ENCODE results near the gene SH3GLB2. TPM values are rescaled to one million over a fixed set of nuclear protein-coding genes. Genes with fewer than 3 reads are reported as not detected.

The SH3GLB2 gene
- total RNA-seq, 4 donors from 2014 or later = 33.6 to 55.1 (median 44.1) TPM

GRCh38 chr9:129032541-129033159, 4.5 kb upstream of the SH3GLB2 start:
- Histone ChIP-seq H3K27me3 (no peaks in the 10 kb centered on the region), H3K9me3 (no peaks in the 10 kb centered on the region), H3K27ac (no peak overlapping the region), H3K4me3 (no peak overlapping the region), H3K4me1 (peaks cover 10 to 14% of the 10 kb centered on the region in 2 donors), H3K36me3 (no peaks in the 10 kb centered on the region)
- no peak for TF ChIP-seq POLR2A (IDR thresholded peaks at IDR 0.05)
- TF ChIP-seq, protein P1, sequence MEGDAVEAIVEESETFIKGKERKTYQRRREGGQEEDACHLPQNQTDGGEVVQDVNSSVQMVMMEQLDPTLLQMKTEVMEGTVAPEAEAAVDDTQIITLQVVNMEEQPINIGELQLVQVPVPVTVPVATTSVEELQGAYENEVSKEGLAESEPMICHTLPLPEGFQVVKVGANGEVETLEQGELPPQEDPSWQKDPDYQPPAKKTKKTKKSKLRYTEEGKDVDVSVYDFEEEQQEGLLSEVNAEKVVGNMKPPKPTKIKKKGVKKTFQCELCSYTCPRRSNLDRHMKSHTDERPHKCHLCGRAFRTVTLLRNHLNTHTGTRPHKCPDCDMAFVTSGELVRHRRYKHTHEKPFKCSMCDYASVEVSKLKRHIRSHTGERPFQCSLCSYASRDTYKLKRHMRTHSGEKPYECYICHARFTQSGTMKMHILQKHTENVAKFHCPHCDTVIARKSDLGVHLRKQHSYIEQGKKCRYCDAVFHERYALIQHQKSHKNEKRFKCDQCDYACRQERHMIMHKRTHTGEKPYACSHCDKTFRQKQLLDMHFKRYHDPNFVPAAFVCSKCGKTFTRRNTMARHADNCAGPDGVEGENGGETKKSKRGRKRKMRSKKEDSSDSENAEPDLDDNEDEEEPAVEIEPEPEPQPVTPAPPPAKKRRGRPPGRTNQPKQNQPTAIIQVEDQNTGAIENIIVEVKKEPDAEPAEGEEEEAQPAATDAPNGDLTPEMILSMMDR (IDR thresholded peaks at IDR 0.05 in 4 of 5, conservative IDR thresholded peaks at IDR 0.05 in 1 of 5) = no peak
- in situ Hi-C loops (cut with MboI; ENCODE audit: low sequenced_read_pairs in 4 of 4) (no loop called here), intact Hi-C loops (cut with DNase I; ENCODE audit: low total_unique reads) (no loop called here)
- DNase-seq (no peak), ATAC-seq (no peak)

- peaks cover 15 to 20% of the 10 kb centered on the region in 2 donors for H3K4me1 ChIP-seq
- H3K9me3 ChIP-seq = no peaks in the 10 kb centered on the region
- in situ Hi-C loops (cut with MboI; ENCODE audit: low sequenced_read_pairs in 4 of 4) = no loop called here
- ATAC-seq (no peak), DNase-seq (no peak)
- TF ChIP-seq POLR2A (IDR thresholded peaks at IDR 0.05) = no peak
- TF ChIP-seq, protein P1 (IDR thresholded peaks at IDR 0.05 in 4 of 5, conservative IDR thresholded peaks at IDR 0.05 in 1 of 5) = no peak
- H3K4me3 ChIP-seq = no peak overlapping the region
- H3K27ac ChIP-seq = no peak overlapping the region
- intact Hi-C loops (cut with DNase I; ENCODE audit: low total_unique reads) = no loop called here
- H3K36me3 ChIP-seq = no peaks in the 10 kb centered on the region
- H3K27me3 ChIP-seq = no peaks in the 10 kb centered on the region
Observed at GRCh38 chr9:129031514-129031913, 3.4 kb upstream of the SH3GLB2 start.

DNA sequence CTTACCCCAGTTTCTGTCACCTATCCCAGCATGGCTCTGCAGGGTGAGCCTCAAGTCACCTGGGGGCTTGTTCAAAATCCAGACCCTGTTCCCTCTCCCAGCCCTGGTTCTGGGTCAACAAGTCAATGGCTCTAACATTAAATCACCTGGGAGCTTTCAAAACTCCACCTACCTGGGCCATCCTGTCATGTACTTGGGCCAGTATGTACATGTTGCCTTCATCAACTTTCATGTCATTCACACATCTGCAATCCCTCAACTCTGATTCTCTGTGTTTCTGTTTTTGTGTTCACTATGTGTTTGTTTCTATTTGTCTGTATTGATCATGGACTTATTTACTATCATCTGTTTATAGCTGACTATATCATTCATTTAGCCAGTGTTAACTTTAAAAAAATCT, 2.1 kb upstream of the SH3GLB2 start:
- ATAC-seq (no peak), DNase-seq (no peak)
- in situ Hi-C loops (cut with MboI; ENCODE audit: low sequenced_read_pairs in 4 of 4) = no loop called here
- Histone ChIP-seq H3K27ac (no peak overlapping the region), H3K36me3 (no peaks in the 10 kb centered on the region), H3K4me3 (no peak overlapping the region), H3K27me3 (no peaks in the 10 kb centered on the region), H3K9me3 (no peaks in the 10 kb centered on the region), H3K4me1 (peaks cover 16 to 19% of the 10 kb centered on the region in 2 donors)
- TF ChIP-seq, protein P1 (IDR thresholded peaks at IDR 0.05 in 4 of 5, conservative IDR thresholded peaks at IDR 0.05 in 1 of 5) = no peak
- TF ChIP-seq POLR2A (IDR thresholded peaks at IDR 0.05) = no peak
- intact Hi-C loops (cut with DNase I; ENCODE audit: low total_unique reads) = no loop called here

- H3K27ac ChIP-seq = peak overlapping the region; percentile 81 to 90 (median 86)
- no peaks in the 10 kb centered on the region for H3K27me3 ChIP-seq
- intact Hi-C loops (cut with DNase I; ENCODE audit: low total_unique reads) (loop anchor here (2.0 to 10.0 kb wide), 2 partner anchors 83 to 467 kb away; partner anchors contain the start of genes CRAT and PTPA), in situ Hi-C loops (cut with MboI; ENCODE audit: low sequenced_read_pairs in 4 of 4) (no loop called here)
- TF ChIP-seq, protein P1 (IDR thresholded peaks at IDR 0.05 in 4 of 5, conservative IDR thresholded peaks at IDR 0.05 in 1 of 5) = no peak
- no peak for TF ChIP-seq POLR2A (IDR thresholded peaks at IDR 0.05)
- ATAC-seq (peak; percentile 43 to 45), DNase-seq (peak in 1 of 2 donors; percentile 68)
- H3K36me3 ChIP-seq = no peaks in the 10 kb centered on the region
- H3K4me1 ChIP-seq = peaks cover 27 to 30% of the 10 kb centered on the region in 2 donors
- H3K9me3 ChIP-seq = no peaks in the 10 kb centered on the region
- H3K4me3 ChIP-seq = peak overlapping the region; percentile 64 to 81 (median 74)
Observed at GRCh38 chr9:129027685-129028191, 393 bp downstream of the SH3GLB2 start.
